ENCODE data around the gene RAP1GAP2. TPM values are rescaled to one million over a fixed set of nuclear protein-coding genes. Genes with fewer than 3 reads are reported as not detected.
"Not testable (repeated sequence)": the region's sequence is repeated elsewhere in the genome, so short reads cannot be mapped to it uniquely, and the experiment has no call there.

Gene RAP1GAP2
- total and polyA plus RNA-seq, 5 donors, result 29.7 to 62.1 (median 43.7) TPM

- intact Hi-C loops (cut with DNase I), result no loop called here
- H3K4me3 ChIP-seq (ENCODE audit: low read length), result peak overlapping the region; percentile 52
Measured at GRCh38 chr17:2776589-2777241, 19.5 kb upstream of the RAP1GAP2 start.

GRCh38 chr17:2777242-2777867, 18.9 kb upstream of the RAP1GAP2 start:
- no peak for ATAC-seq
- 29% methylated on average over 11 of the region's 11 CpGs for WGBS

More at GRCh38 chr17:2776589-2777241, 19.5 kb upstream of the RAP1GAP2 start:
- WGBS, result under 1% methylated on average over 78 of the region's 80 CpGs
- no peak overlapping the region for H3K27ac ChIP-seq (ENCODE audit: low read length)
- ATAC-seq (no peak), DNase-seq (no peak)
- H3K4me1 ChIP-seq (ENCODE audit: control insufficient read depth, insufficient read depth, low read length), result no peaks in the 10 kb centered on the region
- H3K27me3 ChIP-seq (ENCODE audit: control insufficient read depth, insufficient read depth), result no peaks in the 10 kb centered on the region
- no peaks in the 10 kb centered on the region for H3K9me3 ChIP-seq (ENCODE audit: control insufficient read depth, low read length)

GRCh38 chr17:2778489-2778888, 17.7 kb upstream of the RAP1GAP2 start:
- WGBS, result 70% methylated on average over 6 of the region's 6 CpGs
- H3K27me3 ChIP-seq (ENCODE audit: control insufficient read depth, insufficient read depth), result no peaks in the 10 kb centered on the region
- H3K9me3 ChIP-seq (ENCODE audit: control insufficient read depth, low read length), result no peaks in the 10 kb centered on the region
- no peaks in the 10 kb centered on the region for H3K4me1 ChIP-seq (ENCODE audit: control insufficient read depth, insufficient read depth, low read length)
- intact Hi-C loops (cut with DNase I), result no loop called here
- H3K27ac ChIP-seq (ENCODE audit: low read length), result no peak overlapping the region
- no peak overlapping the region for H3K4me3 ChIP-seq (ENCODE audit: low read length)
- no peak for ATAC-seq
- no peak for DNase-seq

More at GRCh38 chr17:2777242-2777867, 18.9 kb upstream of the RAP1GAP2 start:
- H3K27ac ChIP-seq (ENCODE audit: low read length), result no peak overlapping the region
- no peaks in the 10 kb centered on the region for H3K4me1 ChIP-seq (ENCODE audit: control insufficient read depth, insufficient read depth, low read length)
- no peaks in the 10 kb centered on the region for H3K9me3 ChIP-seq (ENCODE audit: control insufficient read depth, low read length)
- intact Hi-C loops (cut with DNase I), result no loop called here
- no peaks in the 10 kb centered on the region for H3K27me3 ChIP-seq (ENCODE audit: control insufficient read depth, insufficient read depth)
- DNase-seq, result no peak
- no peak overlapping the region for H3K4me3 ChIP-seq (ENCODE audit: low read length)

- DNase-seq (no peak), ATAC-seq (no peak)
- 85% methylated on average over 7 of the region's 7 CpGs for WGBS
- Histone ChIP-seq H3K27me3 (ENCODE audit: control insufficient read depth, insufficient read depth) (no peaks in the 10 kb centered on the region), H3K4me3 (ENCODE audit: low read length) (no peak overlapping the region), H3K9me3 (ENCODE audit: control insufficient read depth, low read length) (no peaks in the 10 kb centered on the region), H3K4me1 (ENCODE audit: control insufficient read depth, insufficient read depth, low read length) (no peaks in the 10 kb centered on the region), H3K27ac (ENCODE audit: low read length) (no peak overlapping the region)
- intact Hi-C loops (cut with DNase I), result no loop called here
Measured at GRCh38 chr17:2779545-2779944, 16.7 kb upstream of the RAP1GAP2 start.

GRCh38 chr17:2780256-2780655, 16.0 kb upstream of the RAP1GAP2 start:
- H3K27me3 ChIP-seq (ENCODE audit: control insufficient read depth, insufficient read depth), result no peaks in the 10 kb centered on the region
- H3K27ac ChIP-seq (ENCODE audit: low read length), result no peak overlapping the region
- intact Hi-C loops (cut with DNase I), result no loop called here
- WGBS, result 86% methylated on average over 12 of the region's 12 CpGs
- no peak for DNase-seq
- no peaks in the 10 kb centered on the region for H3K9me3 ChIP-seq (ENCODE audit: control insufficient read depth, low read length)
- H3K4me1 ChIP-seq (ENCODE audit: control insufficient read depth, insufficient read depth, low read length), result no peaks in the 10 kb centered on the region
- H3K4me3 ChIP-seq (ENCODE audit: low read length), result no peak overlapping the region
- ATAC-seq, result no peak

- no peaks in the 10 kb centered on the region for H3K27me3 ChIP-seq (ENCODE audit: control insufficient read depth, insufficient read depth)
- no peak overlapping the region for H3K4me3 ChIP-seq (ENCODE audit: low read length)
- intact Hi-C loops (cut with DNase I), result no loop called here
- no peak for DNase-seq
- H3K4me1 ChIP-seq (ENCODE audit: control insufficient read depth, insufficient read depth, low read length), result no peaks in the 10 kb centered on the region
- 87% methylated on average over 9 of the region's 9 CpGs for WGBS
- no peak for ATAC-seq
- H3K27ac ChIP-seq (ENCODE audit: low read length), result no peak overlapping the region
- no peaks in the 10 kb centered on the region for H3K9me3 ChIP-seq (ENCODE audit: control insufficient read depth, low read length)
Measured at GRCh38 chr17:2780931-2781454, 15.2 kb upstream of the RAP1GAP2 start.

GRCh38 chr17:2781598-2781997, 14.6 kb upstream of the RAP1GAP2 start:
- H3K4me1 ChIP-seq (ENCODE audit: control insufficient read depth, insufficient read depth, low read length); H3K27me3 ChIP-seq (ENCODE audit: control insufficient read depth, insufficient read depth); H3K4me3 ChIP-seq (ENCODE audit: low read length); DNase-seq; ATAC-seq; H3K27ac ChIP-seq (ENCODE audit: low read length); intact Hi-C loops (cut with DNase I); H3K9me3 ChIP-seq (ENCODE audit: control insufficient read depth, low read length): not testable (repeated sequence)
- WGBS, result 88% methylated on average over 15 of the region's 15 CpGs

GRCh38 chr17:2782055-2782454, 14.2 kb upstream of the RAP1GAP2 start:
- Histone ChIP-seq H3K27me3 (ENCODE audit: control insufficient read depth, insufficient read depth) (no peaks in the 10 kb centered on the region), H3K4me3 (ENCODE audit: low read length) (no peak overlapping the region), H3K4me1 (ENCODE audit: control insufficient read depth, insufficient read depth, low read length) (no peaks in the 10 kb centered on the region), H3K27ac (ENCODE audit: low read length) (no peak overlapping the region), H3K9me3 (ENCODE audit: control insufficient read depth, low read length) (no peaks in the 10 kb centered on the region)
- no peak for ATAC-seq
- DNase-seq, result no peak
- intact Hi-C loops (cut with DNase I), result no loop called here
- WGBS, result 32% methylated on average over 6 of the region's 6 CpGs

- DNase-seq, result no peak
- Histone ChIP-seq H3K27ac (ENCODE audit: low read length) (no peak overlapping the region), H3K9me3 (ENCODE audit: control insufficient read depth, low read length) (no peaks in the 10 kb centered on the region), H3K27me3 (ENCODE audit: control insufficient read depth, insufficient read depth) (no peaks in the 10 kb centered on the region), H3K4me1 (ENCODE audit: control insufficient read depth, insufficient read depth, low read length) (no peaks in the 10 kb centered on the region), H3K4me3 (ENCODE audit: low read length) (no peak overlapping the region)
- ATAC-seq, result no peak
- intact Hi-C loops (cut with DNase I), result no loop called here
- WGBS, result 88% methylated on average over 4 of the region's 4 CpGs
Measured at GRCh38 chr17:2783310-2784030, 12.8 kb upstream of the RAP1GAP2 start.

- WGBS, result 67% methylated on average over 8 of the region's 8 CpGs
- H3K4me1 ChIP-seq (ENCODE audit: control insufficient read depth, insufficient read depth, low read length), result no peaks in the 10 kb centered on the region
- ATAC-seq, result no peak
- no peak overlapping the region for H3K4me3 ChIP-seq (ENCODE audit: low read length)
- intact Hi-C loops (cut with DNase I), result no loop called here
- DNase-seq, result no peak
- H3K27me3 ChIP-seq (ENCODE audit: control insufficient read depth, insufficient read depth), result no peaks in the 10 kb centered on the region
- no peak overlapping the region for H3K27ac ChIP-seq (ENCODE audit: low read length)
- H3K9me3 ChIP-seq (ENCODE audit: control insufficient read depth, low read length), result no peaks in the 10 kb centered on the region
Measured at GRCh38 chr17:2784864-2785263, 11.4 kb upstream of the RAP1GAP2 start.

- 54% methylated on average over 12 of the region's 12 CpGs for WGBS
- H3K27ac ChIP-seq (ENCODE audit: low read length); intact Hi-C loops (cut with DNase I); ATAC-seq; H3K27me3 ChIP-seq (ENCODE audit: control insufficient read depth, insufficient read depth); DNase-seq; H3K4me1 ChIP-seq (ENCODE audit: control insufficient read depth, insufficient read depth, low read length); H3K4me3 ChIP-seq (ENCODE audit: low read length); H3K9me3 ChIP-seq (ENCODE audit: control insufficient read depth, low read length): not testable (repeated sequence)
Measured at GRCh38 chr17:2785376-2785775, 10.9 kb upstream of the RAP1GAP2 start.
